HepG2 (cell line): ENCODE measurements around the gene EWSR1. TPM values are rescaled to one million over a fixed set of nuclear protein-coding genes. Genes with fewer than 3 reads are reported as not detected.

ENCODE experiments used
- CBFB ChIP-seq: sonication (generic); formaldehyde crosslinking; IDR thresholded peaks from 2 replicates; pipeline ENCODE4 v1.4.0; 2020; ENCODE audit warnings: missing genetic modification reagents
- DR1 ChIP-seq: sonication (generic); formaldehyde crosslinking; IDR thresholded peaks from 2 replicates; pipeline ENCODE4 v1.8.0; 2021; ENCODE audit warnings: mild to moderate bottlenecking, missing genetic modification reagents, inconsistent platforms
- KDM5A ChIP-seq: fragments of 200-600 bp; sonication (generic); IDR thresholded peaks from 2 replicates; pipeline ENCODE4 v1.7.0; 2018; ENCODE audit warnings: antibody characterized with exemption, mild to moderate bottlenecking, low read length, borderline replicate concordance
- STAT5B ChIP-seq: sonication (generic); formaldehyde crosslinking; IDR thresholded peaks from 2 replicates; pipeline ENCODE4 v1.4.0; 2020; ENCODE audit warnings: missing genetic modification reagents
- TEAD2 ChIP-seq: sonication (generic); formaldehyde crosslinking; IDR thresholded peaks from 2 replicates; pipeline ENCODE4 v1.9.0; 2021; ENCODE audit warnings: missing genetic modification reagents
- ZFP36 ChIP-seq: fragments of 150-350 bp; IDR thresholded peaks from 2 replicates; pipeline ENCODE4 v1.6.1; 2018; ENCODE audit warnings: borderline replicate concordance, low read length, low read depth; ENCODE audit not compliant: partially characterized antibody
- ZMYM3 ChIP-seq: sonication (generic); formaldehyde crosslinking; IDR thresholded peaks from 2 replicates; pipeline ENCODE4 v1.5.1; 2020; ENCODE audit warnings: mild to moderate bottlenecking, missing genetic modification reagents
- ZNF703 ChIP-seq: sonication (generic); formaldehyde crosslinking; IDR thresholded peaks from 2 replicates; pipeline ENCODE4 v1.5.1; 2020; ENCODE audit warnings: missing genetic modification reagents, mild to moderate bottlenecking, moderate library complexity, borderline replicate concordance
- polyA plus RNA-seq, 8 experiments: library from polyadenylated mRNA; depleted of rRNA in 3 of 8; stranded (reverse) in 7 of 8; unstranded in 1 of 8; fragments of >200 nt; fragmentation: Illumina TruSeq in 4 of 8; extraction: Trizol in 4 of 8; gene quantifications; 2 replicates each; pipeline versions ENCODE4 v1.2.1 to v1.2.3, GENCODE V29; 2011 to 2016; ENCODE audit warnings: low read depth in 4 of 8, missing spikeins in 1 of 8, mixed read lengths in 1 of 8; ENCODE audit not compliant: insufficient read depth in 1 of 8
- total RNA-seq, 5 experiments: library from RNA; depleted of rRNA; stranded (reverse); fragments of >200 nt; fragmentation: Illumina TruSeq; extraction: Trizol; gene quantifications; 2 replicates each; pipeline ENCODE4 v1.2.3, GENCODE V29; 2016; ENCODE audit warnings: low read depth in 1 of 5
- TF ChIP-seq, protein P1 (sequence below): sonication (generic); formaldehyde crosslinking; IDR thresholded peaks from 2 replicates; pipeline ENCODE4 v1.9.0; 2021; ENCODE audit warnings: mild to moderate bottlenecking, missing genetic modification reagents
- TF ChIP-seq, protein P2 (sequence below): IDR thresholded peaks from 2 replicates; pipeline ENCODE4 v1.6.1; 2016; ENCODE audit warnings: missing genetic modification reagents, missing compliant biosample characterization
- TF ChIP-seq, protein P3 (sequence below): sonication (generic); formaldehyde crosslinking; IDR thresholded peaks from 2 replicates; pipeline ENCODE4 v1.5.1; 2020; ENCODE audit warnings: mild to moderate bottlenecking, moderate library complexity, missing genetic modification reagents
- TF ChIP-seq, protein P4 (sequence below): sonication (generic); formaldehyde crosslinking; IDR thresholded peaks from 2 replicates; pipeline ENCODE4 v1.5.0; 2020; ENCODE audit warnings: missing genetic modification reagents
- TF ChIP-seq, protein P5 (sequence below): sonication (generic); formaldehyde crosslinking; IDR thresholded peaks from 2 replicates; pipeline ENCODE4 v1.4.0; 2020; ENCODE audit warnings: missing genetic modification reagents

EWSR1 gene
- total and polyA plus RNA-seq, 2 of the 13 experiments (the other 11 are each of a cell fraction or from before 2014, with no cell fraction given): 211 to 326 TPM

DNA sequence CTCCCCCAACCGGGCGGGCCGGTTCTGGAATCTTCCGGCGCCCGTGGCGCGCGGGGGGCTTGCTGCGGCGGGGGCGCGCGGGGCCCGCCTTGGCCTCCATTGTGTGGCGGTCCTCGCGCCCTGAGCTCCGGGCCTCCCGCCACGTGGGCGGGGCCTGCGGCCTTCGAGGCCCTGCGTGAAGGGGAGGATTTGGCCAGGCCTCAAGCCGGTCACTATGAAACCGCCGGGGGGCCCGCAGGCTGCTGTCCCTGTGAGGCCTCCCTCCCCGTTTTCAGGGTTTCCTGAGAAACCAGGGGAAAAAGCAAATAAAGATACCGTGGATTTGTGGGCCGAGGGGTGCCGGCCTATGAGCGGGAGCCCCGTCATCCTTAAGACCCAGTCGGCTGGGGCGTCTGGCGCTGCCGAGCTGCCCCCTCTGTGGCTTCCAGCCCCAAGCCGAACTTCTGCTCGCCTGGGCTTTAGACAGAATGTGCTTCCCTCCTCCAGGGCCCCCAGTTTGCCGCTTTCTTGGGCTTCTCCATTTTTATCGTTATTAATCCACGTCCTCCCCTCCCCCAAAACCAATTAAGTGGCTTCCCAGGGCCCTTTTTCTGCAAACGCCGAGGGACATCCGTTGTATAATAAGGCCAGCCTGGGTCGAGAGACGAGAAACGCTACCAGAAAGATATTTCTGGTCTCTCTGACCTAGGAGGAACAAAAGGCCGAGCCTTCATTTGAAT is 602 bp downstream of the EWSR1 start (continued):
- TF ChIP-seq, protein P1, sequence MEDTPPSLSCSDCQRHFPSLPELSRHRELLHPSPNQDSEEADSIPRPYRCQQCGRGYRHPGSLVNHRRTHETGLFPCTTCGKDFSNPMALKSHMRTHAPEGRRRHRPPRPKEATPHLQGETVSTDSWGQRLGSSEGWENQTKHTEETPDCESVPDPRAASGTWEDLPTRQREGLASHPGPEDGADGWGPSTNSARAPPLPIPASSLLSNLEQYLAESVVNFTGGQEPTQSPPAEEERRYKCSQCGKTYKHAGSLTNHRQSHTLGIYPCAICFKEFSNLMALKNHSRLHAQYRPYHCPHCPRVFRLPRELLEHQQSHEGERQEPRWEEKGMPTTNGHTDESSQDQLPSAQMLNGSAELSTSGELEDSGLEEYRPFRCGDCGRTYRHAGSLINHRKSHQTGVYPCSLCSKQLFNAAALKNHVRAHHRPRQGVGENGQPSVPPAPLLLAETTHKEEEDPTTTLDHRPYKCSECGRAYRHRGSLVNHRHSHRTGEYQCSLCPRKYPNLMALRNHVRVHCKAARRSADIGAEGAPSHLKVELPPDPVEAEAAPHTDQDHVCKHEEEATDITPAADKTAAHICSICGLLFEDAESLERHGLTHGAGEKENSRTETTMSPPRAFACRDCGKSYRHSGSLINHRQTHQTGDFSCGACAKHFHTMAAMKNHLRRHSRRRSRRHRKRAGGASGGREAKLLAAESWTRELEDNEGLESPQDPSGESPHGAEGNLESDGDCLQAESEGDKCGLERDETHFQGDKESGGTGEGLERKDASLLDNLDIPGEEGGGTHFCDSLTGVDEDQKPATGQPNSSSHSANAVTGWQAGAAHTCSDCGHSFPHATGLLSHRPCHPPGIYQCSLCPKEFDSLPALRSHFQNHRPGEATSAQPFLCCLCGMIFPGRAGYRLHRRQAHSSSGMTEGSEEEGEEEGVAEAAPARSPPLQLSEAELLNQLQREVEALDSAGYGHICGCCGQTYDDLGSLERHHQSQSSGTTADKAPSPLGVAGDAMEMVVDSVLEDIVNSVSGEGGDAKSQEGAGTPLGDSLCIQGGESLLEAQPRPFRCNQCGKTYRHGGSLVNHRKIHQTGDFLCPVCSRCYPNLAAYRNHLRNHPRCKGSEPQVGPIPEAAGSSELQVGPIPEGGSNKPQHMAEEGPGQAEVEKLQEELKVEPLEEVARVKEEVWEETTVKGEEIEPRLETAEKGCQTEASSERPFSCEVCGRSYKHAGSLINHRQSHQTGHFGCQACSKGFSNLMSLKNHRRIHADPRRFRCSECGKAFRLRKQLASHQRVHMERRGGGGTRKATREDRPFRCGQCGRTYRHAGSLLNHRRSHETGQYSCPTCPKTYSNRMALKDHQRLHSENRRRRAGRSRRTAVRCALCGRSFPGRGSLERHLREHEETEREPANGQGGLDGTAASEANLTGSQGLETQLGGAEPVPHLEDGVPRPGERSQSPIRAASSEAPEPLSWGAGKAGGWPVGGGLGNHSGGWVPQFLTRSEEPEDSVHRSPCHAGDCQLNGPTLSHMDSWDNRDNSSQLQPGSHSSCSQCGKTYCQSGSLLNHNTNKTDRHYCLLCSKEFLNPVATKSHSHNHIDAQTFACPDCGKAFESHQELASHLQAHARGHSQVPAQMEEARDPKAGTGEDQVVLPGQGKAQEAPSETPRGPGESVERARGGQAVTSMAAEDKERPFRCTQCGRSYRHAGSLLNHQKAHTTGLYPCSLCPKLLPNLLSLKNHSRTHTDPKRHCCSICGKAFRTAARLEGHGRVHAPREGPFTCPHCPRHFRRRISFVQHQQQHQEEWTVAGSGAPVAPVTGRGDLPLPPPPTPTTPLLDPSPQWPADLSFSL (CRISPR knock-in tag): no peak
- no peak; the same call in 1 of the 2 replicates for TF ChIP-seq DR1 (CRISPR knock-in tag)
- TF ChIP-seq TEAD2 (CRISPR knock-in tag): 0 out of 2 replicates have a peak, but pooled peaks have one; percentile 14
- TF ChIP-seq, protein P2, sequence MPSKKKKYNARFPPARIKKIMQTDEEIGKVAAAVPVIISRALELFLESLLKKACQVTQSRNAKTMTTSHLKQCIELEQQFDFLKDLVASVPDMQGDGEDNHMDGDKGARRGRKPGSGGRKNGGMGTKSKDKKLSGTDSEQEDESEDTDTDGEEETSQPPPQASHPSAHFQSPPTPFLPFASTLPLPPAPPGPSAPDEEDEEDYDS (CRISPR knock-in tag): no peak
- TF ChIP-seq, protein P3, sequence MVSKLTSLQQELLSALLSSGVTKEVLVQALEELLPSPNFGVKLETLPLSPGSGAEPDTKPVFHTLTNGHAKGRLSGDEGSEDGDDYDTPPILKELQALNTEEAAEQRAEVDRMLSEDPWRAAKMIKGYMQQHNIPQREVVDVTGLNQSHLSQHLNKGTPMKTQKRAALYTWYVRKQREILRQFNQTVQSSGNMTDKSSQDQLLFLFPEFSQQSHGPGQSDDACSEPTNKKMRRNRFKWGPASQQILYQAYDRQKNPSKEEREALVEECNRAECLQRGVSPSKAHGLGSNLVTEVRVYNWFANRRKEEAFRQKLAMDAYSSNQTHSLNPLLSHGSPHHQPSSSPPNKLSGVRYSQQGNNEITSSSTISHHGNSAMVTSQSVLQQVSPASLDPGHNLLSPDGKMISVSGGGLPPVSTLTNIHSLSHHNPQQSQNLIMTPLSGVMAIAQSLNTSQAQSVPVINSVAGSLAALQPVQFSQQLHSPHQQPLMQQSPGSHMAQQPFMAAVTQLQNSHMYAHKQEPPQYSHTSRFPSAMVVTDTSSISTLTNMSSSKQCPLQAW (CRISPR knock-in tag): no peak
- TF ChIP-seq CBFB: no peak
- no peak for TF ChIP-seq KDM5A
- no peak for TF ChIP-seq ZMYM3 (CRISPR knock-in tag)
- TF ChIP-seq ZFP36: no peak
- TF ChIP-seq STAT5B: no peak
- TF ChIP-seq ZNF703: peak; percentile 75; the same call in 1 of the 2 replicates
- TF ChIP-seq, protein P4, sequence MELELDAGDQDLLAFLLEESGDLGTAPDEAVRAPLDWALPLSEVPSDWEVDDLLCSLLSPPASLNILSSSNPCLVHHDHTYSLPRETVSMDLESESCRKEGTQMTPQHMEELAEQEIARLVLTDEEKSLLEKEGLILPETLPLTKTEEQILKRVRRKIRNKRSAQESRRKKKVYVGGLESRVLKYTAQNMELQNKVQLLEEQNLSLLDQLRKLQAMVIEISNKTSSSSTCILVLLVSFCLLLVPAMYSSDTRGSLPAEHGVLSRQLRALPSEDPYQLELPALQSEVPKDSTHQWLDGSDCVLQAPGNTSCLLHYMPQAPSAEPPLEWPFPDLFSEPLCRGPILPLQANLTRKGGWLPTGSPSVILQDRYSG (CRISPR knock-in tag): no peak
- TF ChIP-seq, protein P5, sequence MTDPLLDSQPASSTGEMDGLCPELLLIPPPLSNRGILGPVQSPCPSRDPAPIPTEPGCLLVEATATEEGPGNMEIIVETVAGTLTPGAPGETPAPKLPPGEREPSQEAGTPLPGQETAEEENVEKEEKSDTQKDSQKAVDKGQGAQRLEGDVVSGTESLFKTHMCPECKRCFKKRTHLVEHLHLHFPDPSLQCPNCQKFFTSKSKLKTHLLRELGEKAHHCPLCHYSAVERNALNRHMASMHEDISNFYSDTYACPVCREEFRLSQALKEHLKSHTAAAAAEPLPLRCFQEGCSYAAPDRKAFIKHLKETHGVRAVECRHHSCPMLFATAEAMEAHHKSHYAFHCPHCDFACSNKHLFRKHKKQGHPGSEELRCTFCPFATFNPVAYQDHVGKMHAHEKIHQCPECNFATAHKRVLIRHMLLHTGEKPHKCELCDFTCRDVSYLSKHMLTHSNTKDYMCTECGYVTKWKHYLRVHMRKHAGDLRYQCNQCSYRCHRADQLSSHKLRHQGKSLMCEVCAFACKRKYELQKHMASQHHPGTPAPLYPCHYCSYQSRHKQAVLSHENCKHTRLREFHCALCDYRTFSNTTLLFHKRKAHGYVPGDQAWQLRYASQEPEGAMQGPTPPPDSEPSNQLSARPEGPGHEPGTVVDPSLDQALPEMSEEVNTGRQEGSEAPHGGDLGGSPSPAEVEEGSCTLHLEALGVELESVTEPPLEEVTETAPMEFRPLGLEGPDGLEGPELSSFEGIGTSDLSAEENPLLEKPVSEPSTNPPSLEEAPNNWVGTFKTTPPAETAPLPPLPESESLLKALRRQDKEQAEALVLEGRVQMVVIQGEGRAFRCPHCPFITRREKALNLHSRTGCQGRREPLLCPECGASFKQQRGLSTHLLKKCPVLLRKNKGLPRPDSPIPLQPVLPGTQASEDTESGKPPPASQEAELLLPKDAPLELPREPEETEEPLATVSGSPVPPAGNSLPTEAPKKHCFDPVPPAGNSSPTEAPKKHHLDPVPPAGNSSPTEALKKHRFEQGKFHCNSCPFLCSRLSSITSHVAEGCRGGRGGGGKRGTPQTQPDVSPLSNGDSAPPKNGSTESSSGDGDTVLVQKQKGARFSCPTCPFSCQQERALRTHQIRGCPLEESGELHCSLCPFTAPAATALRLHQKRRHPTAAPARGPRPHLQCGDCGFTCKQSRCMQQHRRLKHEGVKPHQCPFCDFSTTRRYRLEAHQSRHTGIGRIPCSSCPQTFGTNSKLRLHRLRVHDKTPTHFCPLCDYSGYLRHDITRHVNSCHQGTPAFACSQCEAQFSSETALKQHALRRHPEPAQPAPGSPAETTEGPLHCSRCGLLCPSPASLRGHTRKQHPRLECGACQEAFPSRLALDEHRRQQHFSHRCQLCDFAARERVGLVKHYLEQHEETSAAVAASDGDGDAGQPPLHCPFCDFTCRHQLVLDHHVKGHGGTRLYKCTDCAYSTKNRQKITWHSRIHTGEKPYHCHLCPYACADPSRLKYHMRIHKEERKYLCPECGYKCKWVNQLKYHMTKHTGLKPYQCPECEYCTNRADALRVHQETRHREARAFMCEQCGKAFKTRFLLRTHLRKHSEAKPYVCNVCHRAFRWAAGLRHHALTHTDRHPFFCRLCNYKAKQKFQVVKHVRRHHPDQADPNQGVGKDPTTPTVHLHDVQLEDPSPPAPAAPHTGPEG (CRISPR knock-in tag): peak; percentile 60; the same call in 1 of the 2 replicates
